Measurements from ENCODE around the gene CCNB3.
"Not testable (repeated sequence)": the region's sequence is repeated elsewhere in the genome, so short reads cannot be mapped to it uniquely, and the experiment has no call there.

CCNB3 gene

GRCh38 chrX:50204364-50204899 lies at the start of gene CCNB3:
CCNB3 (plus strand) TSS chrX:50204765; CDS start chrX:50285164, 80,399 bp downstream.
- DNase-seq = peak; percentile 81

- no peak for DNase-seq
Measured at GRCh38 chrX:50157545-50158135, 46.9 kb upstream of the CCNB3 start.

GRCh38 chrX:50158593-50158992 lies 46.0 kb upstream of the CCNB3 start:
- no peak for DNase-seq

GRCh38 chrX:50161127-50161526 lies 43.4 kb upstream of the CCNB3 start:
- no peak for DNase-seq

GRCh38 chrX:50165727-50166126 lies 38.8 kb upstream of the CCNB3 start:
- DNase-seq = no peak

- DNase-seq = no peak
Measured at GRCh38 chrX:50167366-50167765, 37.2 kb upstream of the CCNB3 start.

GRCh38 chrX:50168241-50168687 lies 36.3 kb upstream of the CCNB3 start:
- DNase-seq = no peak

- no peak for DNase-seq
Measured at GRCh38 chrX:50169717-50170116, 34.8 kb upstream of the CCNB3 start.

GRCh38 chrX:50180073-50180940 lies 24.3 kb upstream of the CCNB3 start:
- DNase-seq = no peak

- no peak for DNase-seq
Measured at GRCh38 chrX:50183891-50184290, 20.7 kb upstream of the CCNB3 start.

- no peak for DNase-seq
Measured at GRCh38 chrX:50188859-50189600, 15.5 kb upstream of the CCNB3 start.

GRCh38 chrX:50198348-50198747 lies 6.2 kb upstream of the CCNB3 start:
- DNase-seq = no peak

- DNase-seq = no peak
Measured at GRCh38 chrX:50200907-50201306, 3.7 kb upstream of the CCNB3 start, which contains the start of gene AKAP4. AKAP4 (minus strand) TSS chrX:50201007; CDS start chrX:50200889, 118 bp downstream.

GRCh38 chrX:50202539-50202938 lies 2.0 kb upstream of the CCNB3 start:
- DNase-seq = no peak

GRCh38 chrX:50206753-50207152 lies 2.2 kb downstream of the CCNB3 start:
- DNase-seq = no peak

- no peak for DNase-seq
Measured at GRCh38 chrX:50211510-50211909, 6.9 kb downstream of the CCNB3 start.

- no peak for DNase-seq
Measured at GRCh38 chrX:50281253-50281652, 76.7 kb downstream of the CCNB3 start.

GRCh38 chrX:50327235-50327634 lies 122.7 kb downstream of the CCNB3 start:
- no peak for DNase-seq

GRCh38 chrX:50332668-50333067 lies 128.1 kb downstream of the CCNB3 start:
- not testable (repeated sequence) for DNase-seq

GRCh38 chrX:50333308-50333707 lies 128.7 kb downstream of the CCNB3 start:
- no peak for DNase-seq

GRCh38 chrX:50343917-50344316 lies 139.4 kb downstream of the CCNB3 start:
- DNase-seq = no peak

- no peak for DNase-seq
Measured at GRCh38 chrX:50372966-50373365, 168.4 kb downstream of the CCNB3 start.

Measured in activated CD8-positive, alpha-beta memory T cell treated with anti-CD3 and anti-CD28 coated beads for 24 hours (primary cell).